Left renal cortex interstitium (tissue), 4 donors: ENCODE results near the gene MYEF2. TPM values are rescaled to one million over a fixed set of nuclear protein-coding genes. Genes with fewer than 3 reads are reported as not detected.

ENCODE experiments used
- DNase-seq, 4 donors: peaks; one replicate each; pipeline ENCODE4 v3.0.0-alpha.2; 2013; ENCODE audit warnings: low read depth in 4 of 4, low spot score in 2 of 4, missing footprints in 1 of 4
- polyA plus RNA-seq, 4 donors: library from polyadenylated mRNA; unstranded; fragments of 120-200 nt; gene quantifications; one replicate each; pipeline ENCODE4 v1.2.1, GENCODE V29; 2013; ENCODE audit not compliant: insufficient read length in 4 of 4

MYEF2 gene, protein sequence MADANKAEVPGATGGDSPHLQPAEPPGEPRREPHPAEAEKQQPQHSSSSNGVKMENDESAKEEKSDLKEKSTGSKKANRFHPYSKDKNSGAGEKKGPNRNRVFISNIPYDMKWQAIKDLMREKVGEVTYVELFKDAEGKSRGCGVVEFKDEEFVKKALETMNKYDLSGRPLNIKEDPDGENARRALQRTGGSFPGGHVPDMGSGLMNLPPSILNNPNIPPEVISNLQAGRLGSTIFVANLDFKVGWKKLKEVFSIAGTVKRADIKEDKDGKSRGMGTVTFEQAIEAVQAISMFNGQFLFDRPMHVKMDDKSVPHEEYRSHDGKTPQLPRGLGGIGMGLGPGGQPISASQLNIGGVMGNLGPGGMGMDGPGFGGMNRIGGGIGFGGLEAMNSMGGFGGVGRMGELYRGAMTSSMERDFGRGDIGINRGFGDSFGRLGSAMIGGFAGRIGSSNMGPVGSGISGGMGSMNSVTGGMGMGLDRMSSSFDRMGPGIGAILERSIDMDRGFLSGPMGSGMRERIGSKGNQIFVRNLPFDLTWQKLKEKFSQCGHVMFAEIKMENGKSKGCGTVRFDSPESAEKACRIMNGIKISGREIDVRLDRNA
- polyA plus RNA-seq: 100 to 1,000 TPM in 2 of 4 donors, 10 to 100 TPM in 2; 70.1 to 150 (median 100) TPM

DNA sequence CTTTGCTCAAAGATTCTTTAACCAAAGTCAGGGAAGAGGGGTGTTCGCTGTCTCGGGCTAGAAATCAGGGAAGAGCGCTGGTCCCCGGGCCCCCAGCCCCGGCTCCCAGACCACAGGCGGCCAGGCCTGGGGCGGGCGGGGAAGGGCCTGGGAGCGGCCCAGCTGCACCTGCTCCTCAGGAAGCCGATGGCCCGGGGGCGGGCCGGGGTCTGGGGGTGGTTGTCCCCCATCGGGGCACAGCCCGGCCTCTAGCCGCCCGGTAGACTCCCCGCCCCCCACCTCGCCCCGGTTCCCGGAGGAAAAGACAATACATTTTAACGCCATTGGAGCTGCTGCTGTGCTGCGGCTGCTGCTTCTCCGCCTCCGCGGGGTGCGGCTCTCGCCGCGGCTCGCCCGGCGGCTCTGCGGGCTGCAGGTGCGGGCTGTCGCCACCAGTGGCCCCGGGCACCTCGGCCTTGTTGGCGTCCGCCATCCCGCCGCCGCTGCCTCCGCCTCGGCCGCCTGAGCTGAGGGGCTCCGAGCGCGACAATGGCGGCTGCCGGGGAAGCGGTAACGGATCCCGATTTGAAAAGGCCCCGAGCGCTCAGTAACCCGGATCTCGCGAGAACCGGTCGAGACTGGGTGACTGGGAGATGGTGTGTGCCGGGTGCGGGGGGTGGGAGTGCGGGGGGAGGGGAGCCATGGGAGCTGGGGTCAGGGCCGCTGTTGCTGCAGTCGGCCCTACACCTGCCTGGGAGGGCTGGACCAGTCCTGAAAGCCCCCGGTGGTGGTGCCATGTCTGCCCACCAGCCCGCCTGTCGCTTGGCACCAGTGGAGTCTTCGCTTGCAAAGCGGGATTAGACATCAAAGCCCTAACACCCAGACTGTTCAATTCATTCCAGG lies at the start of gene MYEF2:
Gene MYEF2, minus strand, starts transcription at position 530 of the 882 bp plus-strand sequence. Its CDS starts 58 bp downstream, at position 472.
- DNase-seq: peak in 3 of 4 donors; percentile 48 to 76 (median 62)

DNA sequence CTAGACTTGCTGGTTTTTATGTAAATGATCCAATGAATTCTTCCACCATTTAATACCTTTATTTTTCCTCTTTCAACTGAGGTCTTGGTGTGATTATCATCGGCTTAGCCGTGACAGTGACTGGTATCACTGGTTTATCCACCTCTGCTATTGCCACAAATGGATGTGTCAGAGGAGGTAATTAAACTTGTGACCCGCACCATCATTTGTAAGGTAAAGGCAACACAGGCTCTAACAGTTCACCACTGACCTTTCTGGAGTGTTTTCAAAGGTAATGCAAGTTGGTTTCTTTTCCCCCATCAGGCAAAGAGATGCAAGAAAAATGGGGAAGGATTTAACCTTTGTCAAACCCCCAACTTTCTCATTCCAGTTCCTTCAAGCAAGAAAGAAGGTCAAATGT lies 47.7 kb upstream of the MYEF2 start:
- no peak for DNase-seq

DNA sequence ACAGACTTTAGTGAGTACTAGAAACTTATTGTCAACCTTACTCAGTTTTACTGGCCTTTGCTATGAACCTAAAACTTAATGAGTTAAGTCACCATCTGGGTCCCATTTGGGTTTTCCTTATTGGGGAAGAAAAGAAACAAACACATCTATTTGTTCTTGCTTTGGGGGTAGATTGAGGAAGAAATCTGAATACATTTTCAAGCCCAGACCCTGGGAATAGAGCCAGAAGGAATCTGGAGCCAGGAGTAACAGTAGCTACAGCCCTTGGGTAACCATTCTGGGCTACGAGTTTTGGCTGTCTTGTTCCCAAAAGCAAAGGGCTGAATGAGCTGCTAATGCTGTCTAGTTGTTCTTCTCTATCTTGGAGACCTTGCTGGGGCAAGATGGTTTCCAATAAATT lies 44.5 kb upstream of the MYEF2 start:
- DNase-seq: no peak

DNA sequence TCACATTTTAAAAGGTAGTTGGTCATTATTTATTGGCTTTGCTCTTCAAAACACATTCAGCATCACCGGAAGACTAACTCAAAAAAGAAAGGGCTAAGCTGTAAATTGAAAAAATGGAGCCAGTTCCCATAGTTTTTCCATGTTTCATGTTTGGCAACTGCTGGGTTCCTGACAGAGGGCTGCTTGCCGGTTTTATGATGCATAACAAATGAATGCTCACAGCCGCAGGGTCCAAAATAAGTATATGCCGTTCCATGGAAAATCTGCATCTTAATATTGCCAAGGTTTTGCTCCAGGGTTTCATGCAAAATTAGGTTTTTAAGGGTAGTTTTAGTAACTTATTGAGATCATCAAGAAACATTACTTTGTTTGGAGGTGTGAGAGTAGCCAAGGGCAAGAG lies 43.8 kb upstream of the MYEF2 start:
- DNase-seq: no peak

DNA sequence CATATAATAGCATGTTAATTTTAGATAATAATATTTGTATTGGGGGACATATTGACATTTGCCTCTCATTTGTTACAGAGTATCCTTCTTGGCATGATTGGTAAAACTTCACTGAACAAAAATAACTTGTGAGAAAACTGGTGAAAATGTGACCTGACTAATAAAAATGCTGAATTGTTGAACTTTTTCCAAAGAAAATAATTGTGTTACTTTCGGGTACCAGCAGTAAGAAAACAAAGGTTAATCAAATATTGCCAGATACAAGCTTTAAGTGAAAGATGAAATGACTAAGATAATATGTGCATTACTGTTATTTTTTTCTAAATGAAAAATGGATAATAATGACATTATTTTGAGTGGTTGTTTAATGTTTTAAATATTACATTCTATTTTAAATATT lies 43.2 kb upstream of the MYEF2 start:
- no peak for DNase-seq

DNA sequence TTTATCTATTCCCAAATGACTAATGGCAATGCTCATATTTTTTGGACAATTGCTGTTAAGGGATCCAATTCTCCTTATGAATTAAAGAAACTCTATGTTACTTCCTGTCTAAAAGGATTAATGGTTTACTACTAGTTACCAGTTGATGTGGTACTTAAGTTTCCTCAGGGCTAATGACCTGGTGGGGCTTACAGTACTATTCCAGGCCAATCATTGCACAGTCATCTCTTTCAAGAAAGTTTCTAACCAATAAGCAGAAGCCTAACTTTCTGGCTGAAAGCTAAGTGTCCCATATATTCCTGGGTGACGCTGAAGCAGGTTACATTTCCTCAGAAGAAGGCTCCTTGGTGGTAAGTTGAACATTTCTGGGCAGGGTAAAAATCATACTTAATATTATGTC lies 27.9 kb upstream of the MYEF2 start, which contains the start of gene SLC12A1:
Gene SLC12A1, plus strand, starts transcription at position 322 of the 400 bp plus-strand sequence. CDS start 1,418 bp downstream, outside the sequence.
- DNase-seq: no peak

DNA sequence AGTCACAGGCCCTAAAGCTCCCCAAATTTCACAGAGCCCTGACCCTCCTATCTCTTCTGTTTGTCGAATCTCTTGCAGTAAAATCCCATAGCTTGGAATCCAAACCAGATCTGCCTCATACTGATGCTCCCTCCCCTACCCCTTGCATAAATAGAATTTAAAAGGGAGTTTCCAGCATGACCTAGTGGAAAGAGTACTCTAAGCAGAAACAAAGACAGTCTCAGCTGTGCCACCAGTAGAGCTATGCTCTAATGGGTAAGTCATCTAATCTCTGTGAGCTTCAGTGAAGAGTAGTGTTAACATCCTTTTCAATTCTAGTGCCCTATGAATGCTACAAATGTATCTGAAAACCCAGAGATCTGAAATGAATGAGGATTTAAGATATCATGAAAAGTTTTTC lies 24.0 kb upstream of the MYEF2 start:
- no peak for DNase-seq

DNA sequence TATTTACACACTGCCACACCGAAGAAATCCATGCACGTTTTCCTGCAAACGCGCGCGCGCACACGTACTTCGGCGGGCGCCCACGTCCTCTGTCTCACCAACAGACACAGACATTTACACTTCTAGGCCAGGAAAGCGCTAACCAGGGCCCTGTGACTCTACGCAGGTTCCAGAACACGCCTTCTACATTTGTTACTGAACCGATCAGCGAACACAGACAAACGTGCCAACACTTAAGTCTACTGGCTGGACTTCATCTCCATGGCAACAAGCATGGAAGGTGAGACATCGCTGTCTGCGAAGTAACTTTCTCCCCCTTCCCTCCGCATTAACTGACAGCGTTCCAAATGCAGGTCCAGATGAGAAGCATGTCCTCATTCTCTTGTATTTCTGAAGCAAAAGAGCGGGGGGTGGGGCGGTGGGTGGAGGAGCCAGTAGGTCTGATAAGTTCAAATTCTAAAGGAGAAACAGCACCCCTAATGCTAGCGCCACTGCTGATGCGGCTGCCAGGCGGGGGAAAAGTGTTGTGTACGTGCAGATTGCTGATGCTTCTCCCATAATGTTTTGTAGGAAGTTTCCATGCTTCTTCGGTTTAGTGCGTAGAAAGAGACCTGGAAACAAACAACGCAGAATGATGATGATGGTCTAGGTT lies 13.6 kb upstream of the MYEF2 start, which contains the start of gene CTXN2:
Gene CTXN2, plus strand, starts transcription at position 92 of the 652 bp plus-strand sequence. CDS start 9,636 bp downstream, outside the sequence.
- no peak for DNase-seq

DNA sequence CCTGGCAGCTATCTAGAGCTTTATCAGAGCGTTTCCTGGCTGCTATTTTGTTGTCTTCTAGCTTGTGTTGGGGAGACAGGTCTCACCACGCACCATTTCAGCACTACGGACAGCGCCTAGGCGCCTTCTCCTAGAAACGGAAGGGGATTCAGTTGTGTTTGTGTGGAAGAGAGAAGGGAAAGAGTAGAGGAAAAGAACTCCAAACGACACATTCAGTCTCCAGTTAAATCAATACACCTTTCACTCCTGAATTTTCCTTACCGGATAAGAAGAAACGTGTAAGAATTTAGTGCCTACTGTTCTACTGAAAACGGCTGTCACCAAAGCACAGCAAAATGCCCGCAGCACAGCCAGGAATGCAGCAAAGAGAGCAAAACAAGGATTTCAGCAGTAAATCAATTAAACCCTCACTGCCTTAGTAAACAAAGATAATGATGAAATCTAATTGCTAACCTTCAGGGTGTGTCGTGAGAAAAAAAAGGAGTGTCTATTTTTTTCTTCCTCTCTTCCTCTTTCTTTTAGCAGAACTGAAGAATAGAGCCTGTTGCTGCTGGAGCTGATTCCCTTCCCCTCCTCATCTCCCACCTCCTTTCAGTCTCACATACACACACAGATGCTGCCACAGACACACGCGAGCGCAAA lies 13.0 kb upstream of the MYEF2 start:
- peak in 3 of 4 donors; percentile 70 to 92 (median 77) for DNase-seq

DNA sequence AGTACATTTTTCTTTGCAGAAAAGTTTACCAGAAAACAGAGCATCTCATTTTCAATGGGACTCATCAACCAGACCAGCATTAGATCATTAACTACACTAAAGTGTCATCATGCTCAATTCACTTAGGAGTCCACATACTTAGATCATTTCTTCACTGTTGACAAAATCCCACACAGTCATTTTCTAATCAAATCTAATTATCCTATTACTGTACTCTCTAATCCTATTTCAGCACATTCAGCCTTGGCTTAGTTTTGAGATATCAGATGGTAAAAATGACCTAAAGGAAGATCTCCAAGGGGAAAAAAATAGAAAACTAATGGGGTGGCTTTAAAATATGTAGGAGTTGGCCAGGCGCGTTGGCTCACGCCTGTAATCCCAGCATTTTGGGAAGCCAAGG lies 8.2 kb upstream of the MYEF2 start:
- DNase-seq: no peak

DNA sequence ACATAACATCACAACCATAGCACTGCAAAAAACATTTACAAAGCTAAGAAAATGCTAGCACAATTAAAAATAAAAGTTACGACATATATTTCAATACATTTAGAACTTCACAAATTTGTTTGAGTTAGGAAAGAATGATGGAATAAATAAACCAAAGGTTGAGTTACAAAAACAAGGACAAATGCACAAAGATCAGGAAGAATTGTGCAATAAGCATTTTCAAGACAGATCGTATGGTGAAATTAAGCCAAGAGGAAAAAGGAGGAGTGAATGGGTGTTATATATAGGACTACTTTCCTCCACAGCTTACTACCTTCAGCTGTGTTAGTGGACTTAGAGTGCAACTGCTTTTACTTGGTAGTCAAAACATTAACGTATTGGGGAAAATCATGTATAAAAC lies 7.4 kb upstream of the MYEF2 start:
- no peak for DNase-seq

DNA sequence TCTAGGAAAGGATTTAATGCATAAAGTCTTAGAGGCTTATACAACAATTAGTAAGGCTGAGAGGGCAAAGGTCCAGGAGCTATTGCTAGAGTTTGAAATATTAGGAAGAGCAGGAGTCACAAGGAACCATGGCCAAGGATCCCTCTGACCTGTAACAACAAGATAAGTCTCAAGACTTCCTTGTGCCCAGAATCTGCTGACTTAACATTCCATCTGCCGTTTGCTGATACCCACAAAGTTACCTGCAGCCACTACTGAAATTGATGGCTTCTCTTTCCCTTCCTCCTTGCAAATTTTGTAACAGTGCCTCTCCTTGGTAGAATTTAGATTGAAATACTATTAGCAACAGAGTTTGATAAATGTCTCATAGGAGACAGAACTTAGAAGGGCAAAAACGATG lies 4.7 kb upstream of the MYEF2 start:
- DNase-seq: no peak

DNA sequence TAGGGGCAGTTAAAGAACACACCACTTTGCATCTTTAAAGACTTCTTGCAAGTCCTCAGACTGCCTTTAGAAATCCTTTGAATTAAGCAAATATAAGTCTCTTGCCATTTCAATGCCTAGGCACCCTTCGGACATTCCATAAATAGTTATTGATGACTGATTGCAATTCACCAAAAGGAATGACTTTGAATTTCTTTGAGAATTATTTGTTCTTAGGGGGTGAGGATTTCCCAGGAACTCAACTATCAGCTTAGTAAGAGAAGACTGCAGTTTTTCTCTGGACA lies 495 bp upstream of the MYEF2 start:
- no peak for DNase-seq

DNA sequence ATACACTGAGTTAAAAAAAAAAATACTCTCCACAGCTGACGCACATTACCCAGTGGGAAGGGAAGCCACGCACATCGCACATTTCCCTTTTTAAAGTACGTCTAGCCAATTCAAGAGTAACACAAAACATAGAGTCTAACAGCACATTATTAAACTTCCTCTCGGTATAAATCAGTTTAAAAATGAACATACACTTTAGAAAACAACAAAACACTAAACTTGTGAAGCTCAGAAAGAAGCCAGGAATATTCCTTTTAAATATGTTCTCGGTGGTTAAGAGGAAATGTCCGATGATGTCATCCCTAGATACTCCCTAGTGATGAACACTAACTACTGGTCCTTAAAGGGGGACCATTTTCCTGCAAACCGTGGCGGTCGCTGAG lies 721 bp downstream of the MYEF2 start:
- DNase-seq: peak in 3 of 4 donors; percentile 49 to 74 (median 57)

DNA sequence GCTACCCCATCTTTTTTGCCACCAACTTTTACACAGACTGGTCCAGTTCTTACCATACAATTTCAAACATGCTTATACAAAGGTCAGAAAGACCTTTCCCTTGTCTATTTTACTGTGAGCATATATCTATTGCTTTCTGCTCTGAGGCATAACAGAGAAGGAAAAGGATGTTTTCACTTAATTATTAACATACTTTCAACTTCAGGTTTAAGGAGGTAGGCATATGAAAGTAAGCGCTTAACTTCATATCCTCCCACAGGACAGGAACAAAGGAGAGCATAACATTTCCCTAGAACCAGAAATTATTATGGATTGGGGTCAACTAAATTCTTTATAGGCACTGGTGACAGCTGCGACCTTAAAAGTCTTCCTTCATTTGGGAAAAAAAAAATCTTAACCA lies 1.1 kb downstream of the MYEF2 start:
- no peak for DNase-seq

DNA sequence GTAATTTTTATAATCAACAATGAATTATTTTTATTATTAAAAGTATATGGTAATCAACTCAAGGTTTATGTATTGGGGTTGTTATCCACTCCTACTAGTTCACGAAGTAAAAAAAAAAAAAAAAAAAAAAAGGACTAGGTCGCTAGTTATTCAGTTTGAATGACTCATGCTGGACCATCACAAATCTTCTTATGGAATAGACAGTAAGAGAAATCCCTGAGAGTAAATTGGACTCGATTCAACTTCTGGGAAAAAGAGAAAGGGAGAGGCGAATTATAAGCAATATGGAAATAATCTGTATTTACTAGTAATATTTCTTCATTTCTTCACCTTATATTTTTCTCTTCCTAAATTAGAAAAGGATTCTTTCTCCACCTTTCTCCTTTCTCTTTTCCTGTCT lies 2.0 kb downstream of the MYEF2 start:
- no peak for DNase-seq

DNA sequence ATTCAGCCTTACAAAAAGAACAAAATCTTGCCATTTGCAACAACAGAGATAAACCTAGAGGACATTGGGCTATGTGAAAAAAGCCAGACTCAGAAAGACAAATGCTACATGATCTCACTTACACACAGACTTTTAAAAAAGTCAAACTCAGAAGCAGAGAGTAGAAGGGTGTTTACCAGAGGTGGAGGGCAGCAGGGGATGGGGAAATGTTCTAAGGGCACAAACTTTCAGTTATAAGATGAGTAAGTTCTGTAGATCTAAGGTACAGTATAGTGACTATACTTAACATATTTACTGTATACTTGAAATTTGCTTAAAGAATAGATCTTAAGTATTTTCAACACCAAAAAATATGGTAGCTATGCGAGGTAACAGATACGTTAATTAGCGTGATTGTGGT lies 3.0 kb downstream of the MYEF2 start:
- no peak for DNase-seq

DNA sequence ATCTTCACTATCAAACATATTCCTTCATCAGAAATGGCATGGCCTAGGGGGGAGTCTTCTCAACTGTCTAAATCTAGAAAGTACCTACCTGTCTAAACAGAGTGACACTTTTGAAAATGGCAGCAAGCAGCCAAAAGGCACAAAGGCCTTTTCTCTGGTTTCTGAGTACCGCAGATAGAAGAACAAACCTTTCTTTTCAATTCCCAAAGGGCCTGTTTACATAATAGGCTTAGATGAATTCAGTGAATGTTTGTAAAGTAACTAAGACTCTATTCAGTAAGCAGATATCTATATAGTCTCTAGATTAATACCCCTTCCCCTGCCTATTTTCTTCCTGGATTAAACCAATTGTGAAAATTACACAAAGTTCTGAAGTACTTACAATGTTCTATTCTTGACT lies 7.1 kb downstream of the MYEF2 start:
- DNase-seq: no peak

DNA sequence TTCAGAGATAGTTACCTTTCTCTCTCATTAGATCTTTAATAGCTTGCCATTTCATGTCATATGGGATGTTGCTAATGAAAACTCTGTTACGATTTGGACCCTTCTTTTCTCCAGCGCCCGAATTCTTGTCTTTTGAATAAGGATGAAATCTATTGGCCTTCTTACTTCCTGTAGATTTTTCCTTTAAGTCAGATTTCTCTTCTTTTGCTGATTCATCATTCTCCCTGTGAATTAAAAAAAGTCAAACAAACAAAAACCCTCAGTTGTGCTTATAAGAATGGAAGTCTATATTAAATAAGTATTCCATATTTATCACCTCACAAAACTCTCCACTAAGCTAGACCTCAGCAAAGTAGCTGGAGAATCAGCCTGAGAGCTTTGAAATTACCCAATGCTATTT lies 9.5 kb downstream of the MYEF2 start:
- DNase-seq: no peak

DNA sequence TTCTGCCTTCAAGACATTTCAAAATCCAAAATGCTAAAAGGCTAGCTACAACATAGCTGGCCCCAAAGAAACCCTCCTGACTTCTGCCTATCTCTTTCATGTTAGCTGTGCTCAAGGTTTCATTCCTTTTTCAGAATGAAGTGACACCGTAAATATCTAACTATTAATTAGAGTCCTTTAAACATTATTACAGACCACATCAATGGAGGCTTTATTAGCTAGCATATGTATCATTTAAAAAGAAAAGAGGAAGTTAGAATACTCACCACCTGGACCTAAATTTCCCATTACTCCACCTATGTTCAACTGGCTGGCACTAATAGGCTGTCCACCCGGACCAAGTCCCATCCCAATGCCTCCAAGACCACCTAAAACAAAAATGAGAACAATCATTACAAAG lies 24.6 kb downstream of the MYEF2 start:
- no peak for DNase-seq
